ENCODE measurements around the gene FMN2. TPM values are rescaled to one million over a fixed set of nuclear protein-coding genes. Genes with fewer than 3 reads are reported as not detected.

Gene FMN2
- total RNA-seq, 1 donor from 2014 or later: 150 TPM

GRCh38 chr1:240329443-240329842 lies 237.8 kb downstream of the FMN2 start:
- Mint-ChIP-seq H3K36me3 (ENCODE audit: unreplicated experiment) (no peaks in the 10 kb centered on the region), H3K27ac (ENCODE audit: unreplicated experiment) (no peak overlapping the region), H3K9me3 (ENCODE audit: unreplicated experiment) (peaks cover 1% of the 10 kb centered on the region), H3K27me3 (ENCODE audit: unreplicated experiment) (no peaks in the 10 kb centered on the region), H3K4me1 (ENCODE audit: low read depth, unreplicated experiment) (peaks cover 3% of the 10 kb centered on the region), H3K4me3 (ENCODE audit: unreplicated experiment) (no peak overlapping the region)
- TF ChIP-seq CTCF (IDR thresholded peaks at IDR 0.05; ENCODE audit: partially characterized antibody, unreplicated experiment): no peak
- DNase-seq: no peak

- no peak overlapping the region for H3K4me3 Mint-ChIP-seq (ENCODE audit: unreplicated experiment)
- no peak overlapping the region for H3K27ac Mint-ChIP-seq (ENCODE audit: unreplicated experiment)
- DNase-seq: no peak
- no peaks in the 10 kb centered on the region for H3K36me3 Mint-ChIP-seq (ENCODE audit: unreplicated experiment)
- peaks cover 3% of the 10 kb centered on the region for H3K4me1 Mint-ChIP-seq (ENCODE audit: low read depth, unreplicated experiment)
- no peaks in the 10 kb centered on the region for H3K9me3 Mint-ChIP-seq (ENCODE audit: unreplicated experiment)
- no peak for TF ChIP-seq CTCF (IDR thresholded peaks at IDR 0.05; ENCODE audit: partially characterized antibody, unreplicated experiment)
- H3K27me3 Mint-ChIP-seq (ENCODE audit: unreplicated experiment): no peaks in the 10 kb centered on the region
Observed at GRCh38 chr1:240332672-240333071, 241.0 kb downstream of the FMN2 start.

GRCh38 chr1:240337781-240338180 lies 246.1 kb downstream of the FMN2 start:
- H3K9me3 Mint-ChIP-seq (ENCODE audit: unreplicated experiment): no peaks in the 10 kb centered on the region
- H3K4me1 Mint-ChIP-seq (ENCODE audit: low read depth, unreplicated experiment): peaks cover 5% of the 10 kb centered on the region
- H3K4me3 Mint-ChIP-seq (ENCODE audit: unreplicated experiment): no peak overlapping the region
- no peak for TF ChIP-seq CTCF (IDR thresholded peaks at IDR 0.05; ENCODE audit: partially characterized antibody, unreplicated experiment)
- H3K36me3 Mint-ChIP-seq (ENCODE audit: unreplicated experiment): no peaks in the 10 kb centered on the region
- DNase-seq: no peak
- no peak overlapping the region for H3K27ac Mint-ChIP-seq (ENCODE audit: unreplicated experiment)
- no peaks in the 10 kb centered on the region for H3K27me3 Mint-ChIP-seq (ENCODE audit: unreplicated experiment)

- no peak for TF ChIP-seq CTCF (IDR thresholded peaks at IDR 0.05; ENCODE audit: partially characterized antibody, unreplicated experiment)
- no peaks in the 10 kb centered on the region for H3K9me3 Mint-ChIP-seq (ENCODE audit: unreplicated experiment)
- no peaks in the 10 kb centered on the region for H3K27me3 Mint-ChIP-seq (ENCODE audit: unreplicated experiment)
- no peak for DNase-seq
- no peak overlapping the region for H3K4me3 Mint-ChIP-seq (ENCODE audit: unreplicated experiment)
- H3K36me3 Mint-ChIP-seq (ENCODE audit: unreplicated experiment): no peaks in the 10 kb centered on the region
- no peak overlapping the region for H3K27ac Mint-ChIP-seq (ENCODE audit: unreplicated experiment)
- peaks cover 5% of the 10 kb centered on the region for H3K4me1 Mint-ChIP-seq (ENCODE audit: low read depth, unreplicated experiment)
Observed at GRCh38 chr1:240338837-240339236, 247.2 kb downstream of the FMN2 start.

- H3K27me3 Mint-ChIP-seq (ENCODE audit: unreplicated experiment): no peaks in the 10 kb centered on the region
- H3K4me1 Mint-ChIP-seq (ENCODE audit: low read depth, unreplicated experiment): peaks cover 5% of the 10 kb centered on the region
- no peak overlapping the region for H3K4me3 Mint-ChIP-seq (ENCODE audit: unreplicated experiment)
- no peak for DNase-seq
- TF ChIP-seq CTCF (IDR thresholded peaks at IDR 0.05; ENCODE audit: partially characterized antibody, unreplicated experiment): no peak
- no peak overlapping the region for H3K27ac Mint-ChIP-seq (ENCODE audit: unreplicated experiment)
- no peaks in the 10 kb centered on the region for H3K9me3 Mint-ChIP-seq (ENCODE audit: unreplicated experiment)
- no peaks in the 10 kb centered on the region for H3K36me3 Mint-ChIP-seq (ENCODE audit: unreplicated experiment)
Observed at GRCh38 chr1:240341365-240342250, 249.9 kb downstream of the FMN2 start.
